Measurements from ENCODE around the gene HMGN1.
"Not testable (repeated sequence)": the region's sequence is repeated elsewhere in the genome, so short reads cannot be mapped to it uniquely, and the experiment has no call there.

HMGN1 gene

GRCh38 chr21:39387461-39388037, 38.7 kb upstream of the HMGN1 start:
- peak; percentile 39 for DNase-seq (ENCODE audit: low read depth)
- TF ChIP-seq CTCF (IDR thresholded peaks at IDR 0.05; ENCODE audit: control insufficient read depth, insufficient read depth, low read depth, low read length, missing control alignments) = no peak
- peak overlapping the region; percentile 52 for H3K4me3 ChIP-seq (ENCODE audit: control insufficient read depth, low read depth, low read length)

- H3K4me3 ChIP-seq (ENCODE audit: control insufficient read depth, low read depth, low read length) = no peak overlapping the region
Observed at GRCh38 chr21:39386899-39387298, 38.0 kb upstream of the HMGN1 start.

GRCh38 chr21:39386194-39386593, 37.3 kb upstream of the HMGN1 start:
- DNase-seq (ENCODE audit: low read depth) = no peak
- H3K4me3 ChIP-seq (ENCODE audit: control insufficient read depth, low read depth, low read length) = peak overlapping the region; percentile 19
- no peak for TF ChIP-seq CTCF (IDR thresholded peaks at IDR 0.05; ENCODE audit: control insufficient read depth, insufficient read depth, low read depth, low read length, missing control alignments)

More at GRCh38 chr21:39386899-39387298, 38.0 kb upstream of the HMGN1 start:
- DNase-seq (ENCODE audit: low read depth) = no peak
- no peak for TF ChIP-seq CTCF (IDR thresholded peaks at IDR 0.05; ENCODE audit: control insufficient read depth, insufficient read depth, low read depth, low read length, missing control alignments)

- DNase-seq (ENCODE audit: low read depth) = peak; percentile 33
- H3K4me3 ChIP-seq (ENCODE audit: control insufficient read depth, low read depth, low read length) = peak overlapping the region; percentile 20
- TF ChIP-seq CTCF (IDR thresholded peaks at IDR 0.05; ENCODE audit: control insufficient read depth, insufficient read depth, low read depth, low read length, missing control alignments) = no peak
Observed at GRCh38 chr21:39385299-39386145, 36.6 kb upstream of the HMGN1 start.

- H3K4me3 ChIP-seq (ENCODE audit: control insufficient read depth, low read depth, low read length) = no peak overlapping the region
- DNase-seq (ENCODE audit: low read depth) = no peak
- TF ChIP-seq CTCF (IDR thresholded peaks at IDR 0.05; ENCODE audit: control insufficient read depth, insufficient read depth, low read depth, low read length, missing control alignments) = no peak
Observed at GRCh38 chr21:39384674-39385298, 35.9 kb upstream of the HMGN1 start.

- DNase-seq (ENCODE audit: low read depth); H3K4me3 ChIP-seq (ENCODE audit: control insufficient read depth, low read depth, low read length): not testable (repeated sequence)
Observed at GRCh38 chr21:39382096-39382495, 33.2 kb upstream of the HMGN1 start.

GRCh38 chr21:39381009-39381408, 32.1 kb upstream of the HMGN1 start:
- peak overlapping the region; percentile 97 for H3K4me3 ChIP-seq (ENCODE audit: control insufficient read depth, low read depth, low read length)
- no peak for DNase-seq (ENCODE audit: low read depth)
- TF ChIP-seq CTCF (IDR thresholded peaks at IDR 0.05; ENCODE audit: control insufficient read depth, insufficient read depth, low read depth, low read length, missing control alignments) = no peak

Data from AG09309 (cell line).